ENCODE data around the gene PPP1CC.

The PPP1CC gene

GRCh38 chr12:110750784-110751461 lies 8.2 kb upstream of the PPP1CC start:
- H3K27me3 Mint-ChIP-seq (ENCODE audit: low read depth), result peaks cover 12% of the 10 kb centered on the region
- no peaks in the 10 kb centered on the region for H3K9me3 Mint-ChIP-seq
- H3K4me3 Mint-ChIP-seq, result no peak overlapping the region
- H3K4me1 Mint-ChIP-seq, result no peaks in the 10 kb centered on the region
- H3K36me3 Mint-ChIP-seq (ENCODE audit: low read depth), result no peaks in the 10 kb centered on the region
- TF ChIP-seq CTCF (IDR thresholded peaks at IDR 0.05; ENCODE audit: unreplicated experiment in 3 of 3), result no peak
- peak overlapping the region in 1 of 3 experiments; percentile 17 for H3K27ac Mint-ChIP-seq

GRCh38 chr12:110746550-110746949 lies 3.9 kb upstream of the PPP1CC start:
- Mint-ChIP-seq H3K27ac (no peak overlapping the region), H3K4me3 (no peak overlapping the region), H3K4me1 (peaks cover 26% of the 10 kb centered on the region), H3K27me3 (ENCODE audit: low read depth) (peaks cover 11% of the 10 kb centered on the region), H3K9me3 (no peaks in the 10 kb centered on the region), H3K36me3 (ENCODE audit: low read depth) (no peaks in the 10 kb centered on the region)
- TF ChIP-seq CTCF (IDR thresholded peaks at IDR 0.05; ENCODE audit: unreplicated experiment in 3 of 3), result no peak

- H3K9me3 Mint-ChIP-seq, result no peaks in the 10 kb centered on the region
- no peak for TF ChIP-seq CTCF (IDR thresholded peaks at IDR 0.05; ENCODE audit: unreplicated experiment in 3 of 3)
- peaks cover 11% of the 10 kb centered on the region for H3K27me3 Mint-ChIP-seq (ENCODE audit: low read depth)
- H3K4me1 Mint-ChIP-seq, result peaks cover 33% of the 10 kb centered on the region
- H3K27ac Mint-ChIP-seq, result peak overlapping the region in 1 of 3 experiments; percentile 17
- H3K4me3 Mint-ChIP-seq, result peak overlapping the region in 2 of 3 experiments; percentile 62 to 67
- H3K36me3 Mint-ChIP-seq (ENCODE audit: low read depth), result no peaks in the 10 kb centered on the region
Observed at GRCh38 chr12:110745542-110746284, 3.0 kb upstream of the PPP1CC start.

- Mint-ChIP-seq H3K36me3 (ENCODE audit: low read depth) (no peaks in the 10 kb centered on the region), H3K9me3 (no peaks in the 10 kb centered on the region), H3K4me3 (peak overlapping the region; percentile 96 to 100 (median 99)), H3K4me1 (peaks cover 43% of the 10 kb centered on the region), H3K27me3 (ENCODE audit: low read depth) (peaks cover 11% of the 10 kb centered on the region), H3K27ac (peak overlapping the region in 2 of 3 experiments; percentile 17 to 98)
- no peak for TF ChIP-seq CTCF (IDR thresholded peaks at IDR 0.05; ENCODE audit: unreplicated experiment in 3 of 3)
Observed at GRCh38 chr12:110744601-110745264, 2.0 kb upstream of the PPP1CC start.

GRCh38 chr12:110744151-110744571 lies 1.5 kb upstream of the PPP1CC start:
- Mint-ChIP-seq H3K4me1 (peaks cover 49% of the 10 kb centered on the region), H3K4me3 (peak overlapping the region; percentile 96 to 100 (median 99)), H3K9me3 (no peaks in the 10 kb centered on the region), H3K36me3 (ENCODE audit: low read depth) (no peaks in the 10 kb centered on the region), H3K27ac (peak overlapping the region; percentile 98 to 99 (median 98)), H3K27me3 (ENCODE audit: low read depth) (peaks cover 11% of the 10 kb centered on the region)
- TF ChIP-seq CTCF (IDR thresholded peaks at IDR 0.05; ENCODE audit: unreplicated experiment in 3 of 3), result no peak
